HL-60 (cell line): ENCODE data around the gene E4F1.

Experiments used
- DNase-seq, 2 experiments: peaks; one replicate each; pipeline ENCODE4 v3.0.0-alpha.2; 2010 to 2020; ENCODE audit warnings: low read depth in 1 of 2, low spot score in 1 of 2
- H3K27ac ChIP-seq: fragments of 250-450 bp; sonication (Bioruptor Pico); replicated peaks from 2 replicates; pipeline ENCODE4 v1.5.1; 2020; ENCODE audit warnings: mild to moderate bottlenecking, moderate library complexity
- H3K27me3 ChIP-seq: fragments of 250-450 bp; sonication (Bioruptor Pico); 2 replicates; pipeline ENCODE4 v1.5.1; 2021; ENCODE audit warnings: mild to moderate bottlenecking, moderate library complexity; ENCODE audit not compliant: insufficient read depth, poor library complexity, severe bottlenecking
- H3K4me3 ChIP-seq: replicated peaks from 2 replicates; pipeline ENCODE4 v1.5.1; 2011; ENCODE audit warnings: mild to moderate bottlenecking, control low read depth, low read length; ENCODE audit not compliant: insufficient read depth
- GABPA ChIP-seq: IDR thresholded peaks from 2 replicates; pipeline ENCODE4 v1.6.1; 2012; ENCODE audit warnings: low read depth
- POLR2AphosphoS5 ChIP-seq: IDR thresholded peaks from 2 replicates; pipeline ENCODE4 v1.6.1; 2012; ENCODE audit warnings: low read depth
- SPI1 ChIP-seq: IDR thresholded peaks from 2 replicates; pipeline ENCODE4 v1.6.1; 2012; ENCODE audit warnings: low read depth, mild to moderate bottlenecking, borderline replicate concordance
- TF ChIP-seq, protein P1 (sequence below): IDR thresholded peaks from 2 replicates; pipeline ENCODE4 v1.6.1; 2012; ENCODE audit warnings: low read depth; ENCODE audit not compliant: insufficient replicate concordance
- TF ChIP-seq, protein P2 (sequence below): IDR thresholded peaks from one replicate; pipeline ENCODE4 v1.5.1; 2011; ENCODE audit warnings: low read length, control low read depth, inconsistent platforms; ENCODE audit not compliant: insufficient read depth

The E4F1 gene

DNA sequence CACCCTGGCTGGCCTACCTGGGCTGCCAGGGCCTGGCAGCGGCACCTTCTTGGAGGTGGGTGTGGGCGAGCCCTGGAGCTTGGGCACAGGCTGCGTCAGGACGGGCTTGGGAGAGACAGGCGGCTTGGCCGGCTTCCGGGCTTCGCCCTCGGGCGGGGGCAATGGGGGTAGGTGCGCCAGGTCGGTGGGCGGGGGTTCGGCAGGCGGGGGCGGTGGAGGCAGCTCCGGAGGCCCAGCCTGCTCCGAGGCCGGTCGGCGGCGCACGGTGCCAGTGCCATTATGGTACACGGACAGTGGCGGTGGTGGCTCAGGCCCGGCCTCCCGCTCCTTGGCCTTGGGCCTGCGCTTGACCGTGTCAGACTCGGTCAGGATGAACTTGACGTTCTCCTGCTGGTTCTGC lies 43.8 kb upstream of the E4F1 start:
- DNase-seq: no peak
- Histone ChIP-seq H3K27me3 (no peaks in the 10 kb centered on the region), H3K4me3 (no peak overlapping the region), H3K27ac (no peak overlapping the region)
- TF ChIP-seq, protein P1, sequence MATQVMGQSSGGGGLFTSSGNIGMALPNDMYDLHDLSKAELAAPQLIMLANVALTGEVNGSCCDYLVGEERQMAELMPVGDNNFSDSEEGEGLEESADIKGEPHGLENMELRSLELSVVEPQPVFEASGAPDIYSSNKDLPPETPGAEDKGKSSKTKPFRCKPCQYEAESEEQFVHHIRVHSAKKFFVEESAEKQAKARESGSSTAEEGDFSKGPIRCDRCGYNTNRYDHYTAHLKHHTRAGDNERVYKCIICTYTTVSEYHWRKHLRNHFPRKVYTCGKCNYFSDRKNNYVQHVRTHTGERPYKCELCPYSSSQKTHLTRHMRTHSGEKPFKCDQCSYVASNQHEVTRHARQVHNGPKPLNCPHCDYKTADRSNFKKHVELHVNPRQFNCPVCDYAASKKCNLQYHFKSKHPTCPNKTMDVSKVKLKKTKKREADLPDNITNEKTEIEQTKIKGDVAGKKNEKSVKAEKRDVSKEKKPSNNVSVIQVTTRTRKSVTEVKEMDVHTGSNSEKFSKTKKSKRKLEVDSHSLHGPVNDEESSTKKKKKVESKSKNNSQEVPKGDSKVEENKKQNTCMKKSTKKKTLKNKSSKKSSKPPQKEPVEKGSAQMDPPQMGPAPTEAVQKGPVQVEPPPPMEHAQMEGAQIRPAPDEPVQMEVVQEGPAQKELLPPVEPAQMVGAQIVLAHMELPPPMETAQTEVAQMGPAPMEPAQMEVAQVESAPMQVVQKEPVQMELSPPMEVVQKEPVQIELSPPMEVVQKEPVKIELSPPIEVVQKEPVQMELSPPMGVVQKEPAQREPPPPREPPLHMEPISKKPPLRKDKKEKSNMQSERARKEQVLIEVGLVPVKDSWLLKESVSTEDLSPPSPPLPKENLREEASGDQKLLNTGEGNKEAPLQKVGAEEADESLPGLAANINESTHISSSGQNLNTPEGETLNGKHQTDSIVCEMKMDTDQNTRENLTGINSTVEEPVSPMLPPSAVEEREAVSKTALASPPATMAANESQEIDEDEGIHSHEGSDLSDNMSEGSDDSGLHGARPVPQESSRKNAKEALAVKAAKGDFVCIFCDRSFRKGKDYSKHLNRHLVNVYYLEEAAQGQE: no peak
- no peak for TF ChIP-seq GABPA
- TF ChIP-seq, protein P2, sequence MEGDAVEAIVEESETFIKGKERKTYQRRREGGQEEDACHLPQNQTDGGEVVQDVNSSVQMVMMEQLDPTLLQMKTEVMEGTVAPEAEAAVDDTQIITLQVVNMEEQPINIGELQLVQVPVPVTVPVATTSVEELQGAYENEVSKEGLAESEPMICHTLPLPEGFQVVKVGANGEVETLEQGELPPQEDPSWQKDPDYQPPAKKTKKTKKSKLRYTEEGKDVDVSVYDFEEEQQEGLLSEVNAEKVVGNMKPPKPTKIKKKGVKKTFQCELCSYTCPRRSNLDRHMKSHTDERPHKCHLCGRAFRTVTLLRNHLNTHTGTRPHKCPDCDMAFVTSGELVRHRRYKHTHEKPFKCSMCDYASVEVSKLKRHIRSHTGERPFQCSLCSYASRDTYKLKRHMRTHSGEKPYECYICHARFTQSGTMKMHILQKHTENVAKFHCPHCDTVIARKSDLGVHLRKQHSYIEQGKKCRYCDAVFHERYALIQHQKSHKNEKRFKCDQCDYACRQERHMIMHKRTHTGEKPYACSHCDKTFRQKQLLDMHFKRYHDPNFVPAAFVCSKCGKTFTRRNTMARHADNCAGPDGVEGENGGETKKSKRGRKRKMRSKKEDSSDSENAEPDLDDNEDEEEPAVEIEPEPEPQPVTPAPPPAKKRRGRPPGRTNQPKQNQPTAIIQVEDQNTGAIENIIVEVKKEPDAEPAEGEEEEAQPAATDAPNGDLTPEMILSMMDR: no peak
- TF ChIP-seq SPI1: no peak
- TF ChIP-seq POLR2AphosphoS5: no peak

DNA sequence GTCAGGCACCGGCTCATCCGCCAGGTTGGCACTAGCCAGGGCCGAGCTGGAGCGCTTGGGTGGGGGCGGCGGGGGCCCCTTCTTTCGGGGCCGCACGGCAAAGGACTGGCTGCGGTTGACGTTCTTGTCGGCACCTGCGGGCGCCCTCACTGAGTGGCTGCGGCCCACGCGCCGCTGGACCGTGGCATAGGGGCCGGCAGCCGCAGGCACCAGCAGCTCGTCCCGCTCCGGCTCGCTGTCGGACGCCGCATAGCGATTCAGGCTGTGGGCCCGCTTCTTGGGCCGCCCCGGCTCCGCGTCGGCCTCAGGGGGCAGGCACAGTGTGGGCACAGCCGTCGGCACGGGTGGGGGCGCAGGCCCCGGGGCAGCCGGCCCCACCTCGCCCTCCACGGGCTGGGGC lies 42.9 kb upstream of the E4F1 start:
- H3K4me3 ChIP-seq: no peak overlapping the region
- TF ChIP-seq, protein P1: no peak
- TF ChIP-seq GABPA: no peak
- no peak for TF ChIP-seq POLR2AphosphoS5
- TF ChIP-seq, protein P2: no peak
- no peak for TF ChIP-seq SPI1
- no peak for DNase-seq

DNA sequence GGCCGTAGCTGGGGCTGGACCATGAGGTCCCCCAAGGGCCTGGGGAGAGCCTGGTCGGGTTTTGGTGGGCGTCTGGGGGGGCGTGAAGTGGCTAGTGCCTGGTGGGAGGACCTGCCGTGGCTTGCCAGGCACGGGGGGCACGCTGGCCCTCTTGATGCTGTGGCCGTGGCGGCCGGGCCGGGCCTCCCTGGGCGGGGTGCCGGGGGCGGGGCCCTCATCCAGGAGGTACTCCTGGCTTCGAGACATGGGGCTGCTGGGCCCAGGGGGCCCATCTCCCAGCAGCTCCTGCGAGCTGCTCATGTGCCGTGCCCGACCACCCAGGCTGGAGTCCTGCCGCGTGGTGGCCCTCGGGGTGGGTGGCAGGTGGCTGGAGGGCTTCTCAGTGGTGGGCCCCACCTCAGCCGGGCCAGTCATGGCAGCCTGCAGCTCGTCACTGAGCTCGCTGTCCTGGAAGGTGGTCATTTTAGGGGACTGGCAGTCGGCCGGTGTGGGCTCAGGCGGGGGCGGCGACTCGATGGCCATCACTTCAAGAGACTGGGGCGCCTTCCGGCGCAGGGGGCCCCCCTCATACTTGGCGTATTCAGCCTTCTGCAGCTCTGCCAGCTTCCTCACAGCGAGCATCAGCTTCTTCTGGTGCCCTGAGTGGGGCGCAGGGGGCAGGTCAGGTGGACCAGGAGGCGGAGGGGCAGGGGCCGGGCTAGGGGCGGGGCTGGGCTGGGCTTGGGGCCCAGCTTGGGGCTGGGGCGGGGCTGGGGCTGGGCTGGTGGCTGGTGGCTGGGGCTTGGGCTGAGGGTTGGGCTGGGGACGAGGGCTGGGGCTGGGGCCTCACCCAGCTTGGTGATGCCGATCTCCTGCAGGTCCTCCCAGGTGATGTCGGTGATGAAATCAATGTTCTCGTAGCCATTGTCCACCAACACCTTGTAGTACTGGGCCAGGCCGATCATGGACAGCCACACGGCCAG lies 42.1 kb upstream of the E4F1 start:
- Histone ChIP-seq H3K27me3 (peaks cover 3% of the 10 kb centered on the region), H3K27ac (no peak overlapping the region), H3K4me3 (no peak overlapping the region)
- TF ChIP-seq SPI1 (no peak), POLR2AphosphoS5 (no peak)
- TF ChIP-seq, protein P2: no peak
- no peak for DNase-seq

More for the DNA sequence above, 42.9 kb upstream of the E4F1 start:
- Histone ChIP-seq H3K27me3 (peaks cover 3% of the 10 kb centered on the region), H3K27ac (no peak overlapping the region)
